ENCODE measurements around the gene SLC37A3.

DNA sequence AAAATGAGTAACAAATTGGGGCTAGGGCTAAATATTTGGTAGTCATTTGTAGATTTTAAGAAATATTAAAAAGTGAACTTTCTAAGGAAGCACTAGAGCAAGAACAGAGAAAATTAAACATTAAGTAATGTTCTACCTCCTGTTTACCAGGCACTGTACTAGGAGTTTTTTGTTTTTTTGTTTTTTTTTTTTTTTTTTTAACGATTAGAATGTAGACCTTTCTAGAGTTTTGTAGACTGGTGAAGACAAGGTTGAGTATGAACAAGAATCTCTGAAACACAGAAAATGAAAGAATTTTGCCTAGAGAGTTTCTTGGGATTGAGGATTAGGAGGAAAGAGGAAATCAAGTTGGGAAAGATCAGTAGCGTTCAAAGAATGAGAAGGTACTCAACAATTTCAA, 73.6 kb downstream of the SLC37A3 start:
- no peak for TF ChIP-seq EZH2 (IDR thresholded peaks at IDR 0.05; ENCODE audit: insufficient read depth, low read length)
- TF ChIP-seq, protein P1, sequence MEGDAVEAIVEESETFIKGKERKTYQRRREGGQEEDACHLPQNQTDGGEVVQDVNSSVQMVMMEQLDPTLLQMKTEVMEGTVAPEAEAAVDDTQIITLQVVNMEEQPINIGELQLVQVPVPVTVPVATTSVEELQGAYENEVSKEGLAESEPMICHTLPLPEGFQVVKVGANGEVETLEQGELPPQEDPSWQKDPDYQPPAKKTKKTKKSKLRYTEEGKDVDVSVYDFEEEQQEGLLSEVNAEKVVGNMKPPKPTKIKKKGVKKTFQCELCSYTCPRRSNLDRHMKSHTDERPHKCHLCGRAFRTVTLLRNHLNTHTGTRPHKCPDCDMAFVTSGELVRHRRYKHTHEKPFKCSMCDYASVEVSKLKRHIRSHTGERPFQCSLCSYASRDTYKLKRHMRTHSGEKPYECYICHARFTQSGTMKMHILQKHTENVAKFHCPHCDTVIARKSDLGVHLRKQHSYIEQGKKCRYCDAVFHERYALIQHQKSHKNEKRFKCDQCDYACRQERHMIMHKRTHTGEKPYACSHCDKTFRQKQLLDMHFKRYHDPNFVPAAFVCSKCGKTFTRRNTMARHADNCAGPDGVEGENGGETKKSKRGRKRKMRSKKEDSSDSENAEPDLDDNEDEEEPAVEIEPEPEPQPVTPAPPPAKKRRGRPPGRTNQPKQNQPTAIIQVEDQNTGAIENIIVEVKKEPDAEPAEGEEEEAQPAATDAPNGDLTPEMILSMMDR (IDR thresholded peaks at IDR 0.05; ENCODE audit: insufficient read depth, low read depth, low read length) = no peak
